GM21381 (cell line): ENCODE data around the gene MARCHF3.
"Not testable (repeated sequence)": the region's sequence is repeated elsewhere in the genome, so short reads cannot be mapped to it uniquely, and the experiment has no call there.

ENCODE experiments used
- ATAC-seq: cut with Tn5 transposase; IDR thresholded peaks from one replicate; pipeline ENCODE4 v1.9.1; 2021; ENCODE audit warnings: mild to moderate bottlenecking, moderate library complexity; ENCODE audit not compliant: unreplicated experiment

Gene MARCHF3

GRCh38 chr5:126881821-126882600 is 148.3 kb downstream of the MARCHF3 start:
- no peak for ATAC-seq

- ATAC-seq = no peak
Observed at GRCh38 chr5:126878634-126879033, 151.7 kb downstream of the MARCHF3 start.

GRCh38 chr5:126878085-126878484 is 152.3 kb downstream of the MARCHF3 start:
- no peak for ATAC-seq

- no peak for ATAC-seq
Observed at GRCh38 chr5:126877602-126878001, 152.8 kb downstream of the MARCHF3 start.

- no peak for ATAC-seq
Observed at GRCh38 chr5:126875303-126875785, 155.0 kb downstream of the MARCHF3 start.

- no peak for ATAC-seq
Observed at GRCh38 chr5:126872561-126873354, 157.6 kb downstream of the MARCHF3 start.

- ATAC-seq = no peak
Observed at GRCh38 chr5:126871441-126871840, 158.9 kb downstream of the MARCHF3 start.

GRCh38 chr5:126869005-126869451 is 161.3 kb downstream of the MARCHF3 start:
- peak; percentile 78 for ATAC-seq

GRCh38 chr5:126868338-126869004 is 161.9 kb downstream of the MARCHF3 start:
- no peak for ATAC-seq

- no peak for ATAC-seq
Observed at GRCh38 chr5:126866851-126867636, 163.3 kb downstream of the MARCHF3 start.

GRCh38 chr5:126865299-126865698 is 165.1 kb downstream of the MARCHF3 start:
- ATAC-seq = no peak

- ATAC-seq = no peak
Observed at GRCh38 chr5:126864042-126864688, 166.2 kb downstream of the MARCHF3 start.

GRCh38 chr5:126863402-126863801 is 167.0 kb downstream of the MARCHF3 start:
- no peak for ATAC-seq

- no peak for ATAC-seq
Observed at GRCh38 chr5:126858441-126858840, 171.9 kb downstream of the MARCHF3 start.

GRCh38 chr5:126857472-126858410 is 172.6 kb downstream of the MARCHF3 start:
- ATAC-seq = no peak

GRCh38 chr5:126855266-126855665 is 175.1 kb downstream of the MARCHF3 start:
- no peak for ATAC-seq

- no peak for ATAC-seq
Observed at GRCh38 chr5:126854526-126855110, 175.7 kb downstream of the MARCHF3 start.

GRCh38 chr5:126853541-126854307 is 176.6 kb downstream of the MARCHF3 start:
- ATAC-seq = not testable (repeated sequence)
